HCT116 (cell line): ENCODE results near the gene POU2F3. TPM values are rescaled to one million over a fixed set of nuclear protein-coding genes. Genes with fewer than 3 reads are reported as not detected.

Experiments used
- ATAC-seq: fragments of 200-7000 bp; cut with Tn5 transposase; 2 replicates; pipeline ENCODE4 v1.9.1; 2020; ENCODE audit warnings: mild to moderate bottlenecking, moderate library complexity
- BruUV-seq: library from RNA; stranded (reverse); fragments of 400-500 nt; replicated peaks from 2 replicates; lab custom pipeline; 2021; lab: Mats Ljungman, UMichigan
- CTCF ChIA-PET: fragments of 300-600 bp; sonication (Branson Sonifier 250); formaldehyde crosslinking; loops from one replicate; lab custom pipeline; 2021; ENCODE audit warnings: antibody characterized with exemption; lab: Charles Lee
- POLR2A ChIA-PET: fragments of 300-600, 350-600 bp; sonication (Branson Sonifier 250); formaldehyde crosslinking; loops from one replicate; lab custom pipeline; 2021; ENCODE audit warnings: antibody characterized with exemption; lab: Charles Lee
- RAD21 ChIA-PET, 2 experiments: fragments of 300-600 bp; sonication (Branson Sonifier 250); formaldehyde crosslinking; loops; one replicate each; lab custom pipeline; 2023; ENCODE audit warnings: low total read pairs in 2 of 2; ENCODE audit not compliant: uncharacterized antibody in 2 of 2, unreplicated experiment in 2 of 2, low non-redundant PET in 1 of 2; lab: Charles Lee
- DNase-seq: peaks from one replicate; pipeline ENCODE4 v3.0.0-alpha.2; 2010; ENCODE audit warnings: low read depth, low spot score
- H2AFZ ChIP-seq: fragments of 200-600 bp; shearing (Covaris generic), sonication (generic); 2 replicates; pipeline ENCODE4 v1.6.1; 2017; ENCODE audit warnings: low read depth, mixed run types, mixed read lengths, antibody characterized with exemption, low read length; ENCODE audit not compliant: poor library complexity, severe bottlenecking
- H3K27ac ChIP-seq: 2 replicates; pipeline ENCODE4 v1.5.1; 2012; ENCODE audit warnings: low read depth, low read length
- H3K27me3 ChIP-seq: fragments of 200-600 bp; sonication (generic); 2 replicates; pipeline ENCODE4 v1.6.1; 2016; ENCODE audit warnings: mixed run types, low read length, mixed read lengths; ENCODE audit not compliant: insufficient read depth
- H3K36me3 ChIP-seq, 2 experiments: fragments of 200-500 bp in 1 of 2; fragments of 200-600 bp in 1 of 2; sonication (Bioruptor generic) in 1 of 2; sonication (generic) in 1 of 2; 2 replicates each; pipeline versions ENCODE4 v1.5.1 to v1.6.1; 2014 to 2016; ENCODE audit warnings: low read length in 2 of 2, inconsistent platforms in 1 of 2, mixed read lengths in 1 of 2, mixed run types in 1 of 2; ENCODE audit not compliant: insufficient read depth in 2 of 2, control insufficient read depth in 1 of 2
- H3K4me1 ChIP-seq, 2 experiments: fragments of 200-600 bp in 1 of 2; sonication (generic) in 1 of 2; 2 replicates each; pipeline versions ENCODE4 v1.5.1 to v1.6.1; 2012 to 2017; ENCODE audit warnings: low read length in 2 of 2, inconsistent platforms in 1 of 2, mild to moderate bottlenecking in 1 of 2, mixed read lengths in 1 of 2, mixed run types in 1 of 2, moderate library complexity in 1 of 2; ENCODE audit not compliant: insufficient read depth in 2 of 2, control insufficient read depth in 1 of 2
- H3K4me2 ChIP-seq: fragments of 200-600 bp; sonication (generic); 2 replicates; pipeline ENCODE4 v1.6.1; 2017; ENCODE audit warnings: mixed run types, low read length, mixed read lengths
- H3K4me3 ChIP-seq, 2 experiments: fragments of 200-600 bp in 1 of 2; sonication (generic) in 1 of 2; replicated peaks in 1 of 2; 2 replicates each; pipeline ENCODE4 v1.5.1; 2011 to 2016; ENCODE audit warnings: low read length in 2 of 2, control low read depth in 1 of 2, low read depth in 1 of 2, mild to moderate bottlenecking in 1 of 2, mixed read lengths in 1 of 2, mixed run types in 1 of 2
- H3K79me2 ChIP-seq: fragments of 200-600 bp; sonication (generic); 2 replicates; pipeline ENCODE4 v1.6.1; 2017; ENCODE audit warnings: mild to moderate bottlenecking, mixed run types, low read length, moderate library complexity, mixed read lengths; ENCODE audit not compliant: insufficient read depth
- H3K9ac ChIP-seq: fragments of 200-600 bp; sonication (generic); 2 replicates; pipeline ENCODE4 v1.6.1; 2016; ENCODE audit warnings: low read length, mixed read lengths
- H3K9me2 ChIP-seq: fragments of 200-600 bp; sonication (generic), shearing (Covaris generic); 2 replicates; pipeline ENCODE4 v1.6.1; 2017; ENCODE audit warnings: mixed run types, mild to moderate bottlenecking, moderate library complexity; ENCODE audit not compliant: insufficient read depth
- H3K9me3 ChIP-seq, 2 experiments: fragments of 200-500 bp in 1 of 2; fragments of 200-600 bp in 1 of 2; sonication (Bioruptor generic) in 1 of 2; sonication (generic) in 1 of 2; 2 replicates each; pipeline ENCODE4 v1.6.1; 2014 to 2017; ENCODE audit warnings: low read length in 2 of 2, mixed read lengths in 2 of 2, inconsistent platforms in 1 of 2, low read depth in 1 of 2, mild to moderate bottlenecking in 1 of 2, mixed run types in 1 of 2, moderate library complexity in 1 of 2; ENCODE audit not compliant: control insufficient read depth in 1 of 2, insufficient read depth in 1 of 2
- H4K20me1 ChIP-seq: fragments of 200-600 bp; sonication (generic), shearing (Covaris generic); 2 replicates; pipeline ENCODE4 v1.6.1; 2017; ENCODE audit warnings: mixed run types, mild to moderate bottlenecking, moderate library complexity; ENCODE audit not compliant: insufficient read depth
- CBX3 ChIP-seq: IDR thresholded peaks from 2 replicates; pipeline ENCODE4 v1.6.1; 2012; ENCODE audit warnings: low read depth
- CEBPB ChIP-seq: IDR thresholded peaks from 2 replicates; pipeline ENCODE4 v1.6.1; 2012; ENCODE audit warnings: low read depth
- FOSL1 ChIP-seq: IDR thresholded peaks from 2 replicates; pipeline ENCODE4 v1.6.1; 2012; ENCODE audit warnings: low read depth
- JUND ChIP-seq: IDR thresholded peaks from 2 replicates; pipeline ENCODE4 v1.6.1; 2012
- POLR2A ChIP-seq: IDR thresholded peaks from 2 replicates; pipeline ENCODE4 v1.7.0; 2011; ENCODE audit warnings: borderline replicate concordance; ENCODE audit not compliant: insufficient read depth, insufficient read length; ENCODE audit errors: extremely low read depth
- POLR2AphosphoS5 ChIP-seq: IDR thresholded peaks from 2 replicates; pipeline ENCODE4 v1.6.1; 2011; ENCODE audit warnings: mild to moderate bottlenecking, low read depth, low read length, moderate library complexity
- RAD21 ChIP-seq: IDR thresholded peaks from 2 replicates; pipeline ENCODE4 v1.6.1; 2012; ENCODE audit warnings: low read depth, mild to moderate bottlenecking
- REST ChIP-seq: IDR thresholded peaks from 2 replicates; pipeline ENCODE4 v1.6.1; 2012; ENCODE audit warnings: low read depth
- SP1 ChIP-seq: IDR thresholded peaks from 2 replicates; pipeline ENCODE4 v1.6.1; 2012; ENCODE audit warnings: low read depth
- YY1 ChIP-seq: IDR thresholded peaks from 2 replicates; pipeline ENCODE4 v1.6.1; 2011; ENCODE audit warnings: low read length, low read depth, moderate library complexity, mild to moderate bottlenecking; ENCODE audit not compliant: insufficient replicate concordance; ENCODE audit errors: extremely low read depth
- ZBTB33 ChIP-seq: IDR thresholded peaks from 2 replicates; pipeline ENCODE4 v1.6.1; 2011; ENCODE audit warnings: mild to moderate bottlenecking, low read length, moderate library complexity; ENCODE audit not compliant: insufficient replicate concordance; ENCODE audit errors: extremely low read depth
- intact Hi-C: fragments of 100-400 bp; cut with micrococcal nuclease; formaldehyde crosslinking; loops from 2 replicates; pipeline ENCODE4 v1.10.0; 2022
- total RNA-seq: library from RNA; stranded (reverse); gene quantifications from one replicate; pipeline ENCODE4 v1.2.1, GENCODE V29; 2021; ENCODE audit not compliant: unreplicated experiment

POU2F3 gene
- total RNA-seq, 1 experiment from 2014 or later: 0.15 TPM

GRCh38 chr11:120317689-120318480, 77.9 kb downstream of the POU2F3 start:
- BruUV-seq: no TSS peak
- RAD21 ChIA-PET: no interaction called here
- Histone ChIP-seq H2AFZ (no peak overlapping the region), H3K36me3 (no peaks in the 10 kb centered on the region), H3K4me3 (no peak overlapping the region), H3K27me3 (no peaks in the 10 kb centered on the region), H3K9me2 (no peaks in the 10 kb centered on the region), H3K9me3 (no peaks in the 10 kb centered on the region), H4K20me1 (no peaks in the 10 kb centered on the region), H3K9ac (no peak overlapping the region), H3K4me1 (peaks cover 20 to 34% of the 10 kb centered on the region in 2 experiments), H3K27ac (peak overlapping the region; percentile 21; the same call in 1 of the 2 replicates), H3K4me2 (peak overlapping the region; percentile 70), H3K79me2 (no peaks in the 10 kb centered on the region)
- CTCF ChIA-PET: interaction anchor here (1.1 to 2.1 kb wide), 5 partner anchors 11 to 18 kb away, joined by 4 to 9 read pairs (median 6); partner anchors contain the start of gene ARHGEF12
- ATAC-seq (no peak), DNase-seq (no peak)
- POLR2A ChIA-PET: no interaction called here
- TF ChIP-seq POLR2A (no peak), REST (no peak), ZBTB33 (no peak), CEBPB (no peak), JUND (no peak), YY1 (no peak), SP1 (no peak), RAD21 (no peak), FOSL1 (no peak), POLR2AphosphoS5 (no peak), CBX3 (no peak)
- intact Hi-C loops: no loop called here
